Measurements from ENCODE around the gene FBRSL1. TPM values are rescaled to one million over a fixed set of nuclear protein-coding genes. Genes with fewer than 3 reads are reported as not detected.

FBRSL1 gene
- total and polyA plus RNA-seq, 9 of the 15 experiments (the other 6 are each of a cell fraction or from before 2014, with no cell fraction given), result 0.24 to 129 (median 7.3) TPM

GRCh38 chr12:132481345-132481744 lies 8.6 kb upstream of the FBRSL1 start:
- H3K27ac ChIP-seq (ENCODE audit: extremely low read depth, low read depth, low read length), result no peak overlapping the region
- H4K20me1 ChIP-seq (replicated peaks; ENCODE audit: control insufficient read depth, insufficient read depth, low read length), result peaks cover 20% of the 10 kb centered on the region; the same call in 1 of the 2 replicates
- no peaks in the 10 kb centered on the region for H3K36me3 ChIP-seq (ENCODE audit: control insufficient read depth, insufficient read depth, low read length)
- H3K9ac ChIP-seq (ENCODE audit: insufficient read depth in 1 of 2, low read depth in 2 of 2, low read length in 2 of 2), result no peak overlapping the region; a peak in 1 of 4 replicates
- H2AFZ ChIP-seq (ENCODE audit: low read depth, low read length), result no peak overlapping the region
- ATAC-seq (no peak), DNase-seq (ENCODE audit: extremely low read depth in 1 of 4, low spot score in 3 of 4) (no peak), FAIRE-seq (no peak)
- ChIA-PET POLR2A (no interaction called here), CTCF (ENCODE audit: low intra/inter-chr PET ratio) (no interaction called here)
- in situ Hi-C loops (cut with MboI) (no loop called here), intact Hi-C loops (cut with micrococcal nuclease) (no loop called here)
- H3K27me3 ChIP-seq (ENCODE audit: control insufficient read depth in 2 of 2, insufficient read depth in 2 of 2, low read length in 2 of 2), result peaks cover 60 to 75% of the 10 kb centered on the region in 2 experiments
- H3K9me3 ChIP-seq (replicated peaks; ENCODE audit: control insufficient read depth, insufficient read depth, low read depth, low read length), result peaks cover 3% of the 10 kb centered on the region; the same call in 1 of the 2 replicates
- H3K9me1 ChIP-seq (ENCODE audit: control insufficient read depth, insufficient read depth, low read length), result no peaks in the 10 kb centered on the region
- H3K4me1 ChIP-seq (replicated peaks in 1 of 2; ENCODE audit: control insufficient read depth in 2 of 2, insufficient read depth in 2 of 2, low read length in 2 of 2), result peaks cover 0 to 67% of the 10 kb centered on the region in 2 experiments; a peak in 2 of 5 replicates
- no peak overlapping the region for H3K4me3 ChIP-seq
- WGBS (ENCODE audit: insufficient coverage, low coverage, missing lambda C conversion rate), result 10% methylated on average over 10 of the region's 11 CpGs
- H3K79me2 ChIP-seq (ENCODE audit: control insufficient read depth, insufficient read depth, low read length), result no peaks in the 10 kb centered on the region
- BruUV-seq (replicated peaks), result no TSS peak
- TF ChIP-seq SAFB2 (IDR thresholded peaks at IDR 0.05; ENCODE audit: borderline replicate concordance, low read depth, low read length, severe bottlenecking), result no peak
- TF ChIP-seq IRF9 (tag; IDR thresholded peaks at IDR 0.05), result no peak
- no peak overlapping the region for H3K4me2 ChIP-seq (ENCODE audit: insufficient read depth, low read length)
